ENCODE results near the gene MCU. TPM values are rescaled to one million over a fixed set of nuclear protein-coding genes. Genes with fewer than 3 reads are reported as not detected.

Gene MCU
- total RNA-seq, 1 experiment from 2014 or later = 26.8 TPM

DNA sequence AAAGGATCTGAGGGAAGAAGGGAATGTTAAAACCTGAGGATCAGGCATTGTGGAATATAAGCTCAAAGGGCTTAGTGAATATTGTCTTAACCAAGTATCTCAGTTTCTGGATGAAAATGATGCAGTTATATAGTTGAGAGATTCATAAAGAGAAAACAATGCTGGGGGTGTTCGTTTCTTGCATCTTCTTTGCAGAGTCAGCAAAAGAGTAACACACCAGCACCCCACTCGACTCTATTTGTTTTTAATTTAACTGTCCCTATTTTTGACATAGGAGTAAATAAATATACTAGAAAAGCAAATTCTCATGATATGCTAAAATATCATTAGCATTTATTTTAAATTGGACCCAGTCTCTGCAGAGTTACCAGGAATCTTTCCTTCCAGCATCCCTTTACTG, 194.0 kb downstream of the MCU start (continued):
- no peak for TF ChIP-seq ZBTB33 (IDR thresholded peaks at IDR 0.05; ENCODE audit: extremely low read depth, insufficient replicate concordance, low read length)
- no peak for TF ChIP-seq JUND (IDR thresholded peaks at IDR 0.05)

GRCh38 chr10:72886621-72887020, 194.7 kb downstream of the MCU start:
- intact Hi-C loops (cut with micrococcal nuclease) = no loop called here
- peaks cover 2 to 3% of the 10 kb centered on the region in 2 experiments; a peak in 1 of 4 replicates for H3K36me3 ChIP-seq (ENCODE audit: control insufficient read depth in 1 of 2, insufficient read depth in 2 of 2, low read length in 2 of 2)
- no peak for DNase-seq (ENCODE audit: low read depth, low spot score)

More at GRCh38 chr10:72886621-72887020, 194.7 kb downstream of the MCU start:
- no peaks in the 10 kb centered on the region for H3K4me1 ChIP-seq (ENCODE audit: control insufficient read depth in 1 of 2, insufficient read depth in 2 of 2, low read length in 2 of 2)
- BruUV-seq (replicated peaks) = no TSS peak
- no peak overlapping the region for H3K27ac ChIP-seq (ENCODE audit: low read depth, low read length)
- ChIA-PET CTCF (no interaction called here), POLR2A (no interaction called here), RAD21 (ENCODE audit: low non-redundant PET in 1 of 2, low total read pairs in 2 of 2, uncharacterized antibody in 2 of 2, unreplicated experiment in 2 of 2) (no interaction called here)
- H3K4me3 ChIP-seq (replicated peaks in 1 of 2; ENCODE audit: low read depth in 1 of 2, low read length in 2 of 2) = no peak overlapping the region
- peaks cover 0 to under 1% of the 10 kb centered on the region in 2 experiments; a peak in 1 of 4 replicates for H3K9me3 ChIP-seq (ENCODE audit: control insufficient read depth in 1 of 2, insufficient read depth in 1 of 2, low read depth in 1 of 2, low read length in 2 of 2)
- H3K27me3 ChIP-seq (ENCODE audit: insufficient read depth, low read length) = no peaks in the 10 kb centered on the region
- no peaks in the 10 kb centered on the region for H3K9me2 ChIP-seq (ENCODE audit: insufficient read depth)
- no peaks in the 10 kb centered on the region for H4K20me1 ChIP-seq (ENCODE audit: insufficient read depth)
- no peak overlapping the region for H3K4me2 ChIP-seq (ENCODE audit: low read length)
- ATAC-seq = no peak
- no peak for TF ChIP-seq FOSL1 (IDR thresholded peaks at IDR 0.05; ENCODE audit: low read depth)
- TF ChIP-seq SP1 (IDR thresholded peaks at IDR 0.05; ENCODE audit: low read depth) = no peak
- no peak for TF ChIP-seq MAX (IDR thresholded peaks at IDR 0.05)
- TF ChIP-seq ATF3 (IDR thresholded peaks at IDR 0.05) = no peak
- no peak for TF ChIP-seq SRF (IDR thresholded peaks at IDR 0.05; ENCODE audit: low read depth)
- no peak for TF ChIP-seq POLR2A (IDR thresholded peaks at IDR 0.05; ENCODE audit: borderline replicate concordance, extremely low read depth, insufficient read depth, insufficient read length)
- TF ChIP-seq ELF1 (IDR thresholded peaks at IDR 0.05; ENCODE audit: borderline replicate concordance, low read depth) = no peak
- no peak for TF ChIP-seq POLR2AphosphoS5 (IDR thresholded peaks at IDR 0.05; ENCODE audit: low read depth, low read length)
- no peak for TF ChIP-seq YY1 (IDR thresholded peaks at IDR 0.05; ENCODE audit: extremely low read depth, insufficient replicate concordance, low read depth, low read length)
- TF ChIP-seq EZH2phosphoT487 (IDR thresholded peaks at IDR 0.05; ENCODE audit: borderline replicate concordance) = no peak
- no peak for TF ChIP-seq RAD21 (IDR thresholded peaks at IDR 0.05; ENCODE audit: low read depth)
- no peak for TF ChIP-seq CBX3 (IDR thresholded peaks at IDR 0.05; ENCODE audit: low read depth)
- no peak for TF ChIP-seq ZBTB33 (IDR thresholded peaks at IDR 0.05; ENCODE audit: extremely low read depth, insufficient replicate concordance, low read length)
- TF ChIP-seq TCF7L2 (IDR thresholded peaks at IDR 0.05; ENCODE audit: borderline replicate concordance, extremely low read depth, insufficient read depth, insufficient read length) = no peak
- no peak for TF ChIP-seq EZH2 (IDR thresholded peaks at IDR 0.05)
- TF ChIP-seq ZFX (IDR thresholded peaks at IDR 0.05) = no peak
- TF ChIP-seq, protein P1, sequence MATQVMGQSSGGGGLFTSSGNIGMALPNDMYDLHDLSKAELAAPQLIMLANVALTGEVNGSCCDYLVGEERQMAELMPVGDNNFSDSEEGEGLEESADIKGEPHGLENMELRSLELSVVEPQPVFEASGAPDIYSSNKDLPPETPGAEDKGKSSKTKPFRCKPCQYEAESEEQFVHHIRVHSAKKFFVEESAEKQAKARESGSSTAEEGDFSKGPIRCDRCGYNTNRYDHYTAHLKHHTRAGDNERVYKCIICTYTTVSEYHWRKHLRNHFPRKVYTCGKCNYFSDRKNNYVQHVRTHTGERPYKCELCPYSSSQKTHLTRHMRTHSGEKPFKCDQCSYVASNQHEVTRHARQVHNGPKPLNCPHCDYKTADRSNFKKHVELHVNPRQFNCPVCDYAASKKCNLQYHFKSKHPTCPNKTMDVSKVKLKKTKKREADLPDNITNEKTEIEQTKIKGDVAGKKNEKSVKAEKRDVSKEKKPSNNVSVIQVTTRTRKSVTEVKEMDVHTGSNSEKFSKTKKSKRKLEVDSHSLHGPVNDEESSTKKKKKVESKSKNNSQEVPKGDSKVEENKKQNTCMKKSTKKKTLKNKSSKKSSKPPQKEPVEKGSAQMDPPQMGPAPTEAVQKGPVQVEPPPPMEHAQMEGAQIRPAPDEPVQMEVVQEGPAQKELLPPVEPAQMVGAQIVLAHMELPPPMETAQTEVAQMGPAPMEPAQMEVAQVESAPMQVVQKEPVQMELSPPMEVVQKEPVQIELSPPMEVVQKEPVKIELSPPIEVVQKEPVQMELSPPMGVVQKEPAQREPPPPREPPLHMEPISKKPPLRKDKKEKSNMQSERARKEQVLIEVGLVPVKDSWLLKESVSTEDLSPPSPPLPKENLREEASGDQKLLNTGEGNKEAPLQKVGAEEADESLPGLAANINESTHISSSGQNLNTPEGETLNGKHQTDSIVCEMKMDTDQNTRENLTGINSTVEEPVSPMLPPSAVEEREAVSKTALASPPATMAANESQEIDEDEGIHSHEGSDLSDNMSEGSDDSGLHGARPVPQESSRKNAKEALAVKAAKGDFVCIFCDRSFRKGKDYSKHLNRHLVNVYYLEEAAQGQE (IDR thresholded peaks at IDR 0.05; ENCODE audit: low read depth) = no peak
- no peaks in the 10 kb centered on the region for H3K79me2 ChIP-seq (ENCODE audit: insufficient read depth, low read length)
- H3K9ac ChIP-seq (ENCODE audit: low read length) = no peak overlapping the region
- no peak overlapping the region for H2AFZ ChIP-seq (ENCODE audit: low read depth, low read length, poor library complexity, severe bottlenecking)

Data from HCT116 (cell line).